Smooth muscle cell of trachea (primary cell): ENCODE measurements around the gene ADM2. TPM values are rescaled to one million over a fixed set of nuclear protein-coding genes. Genes with fewer than 3 reads are reported as not detected.

ENCODE experiments used
- total RNA-seq: library from RNA; depleted of rRNA; stranded (reverse); fragments of >200 nt; gene quantifications from 2 replicates; pipeline ENCODE4 v1.2.1, GENCODE V29; 2014

Gene ADM2
- total RNA-seq = 0.87 and 2.3 TPM in 2 replicates

GRCh38 chr22:50481440-50482106, at the start of gene ADM2:
Gene ADM2, plus strand, starts transcription at chr22:50481543. Its CDS starts 305 bp downstream, at chr22:50481848.

GRCh38 chr22:50474710-50475651, 6.4 kb upstream of the ADM2 start, which contains the start of gene SBF1:
Gene SBF1, minus strand, starts transcription at chr22:50475035. Its CDS starts 195 bp downstream, at chr22:50474840.

GRCh38 chr22:50486561-50487289, 5.4 kb downstream of the ADM2 start, which contains the start of gene MIOX:
Gene MIOX, plus strand, starts transcription at chr22:50486859. Its CDS starts 39 bp downstream, at chr22:50486898.

GRCh38 chr22:50507421-50507990, 26.2 kb downstream of the ADM2 start, which contains the start of gene LMF2:
Gene LMF2, minus strand, starts transcription at chr22:50507702. Its CDS starts 27 bp downstream, at chr22:50507675.

GRCh38 chr22:50507991-50508884, 26.9 kb downstream of the ADM2 start, which contains the start of gene NCAPH2:
Gene NCAPH2, plus strand, starts transcription at chr22:50508224. Its CDS starts 114 bp downstream, at chr22:50508338.

GRCh38 chr22:50525104-50525857, 43.9 kb downstream of the ADM2 start, which contains the start of gene SCO2:
Gene SCO2, minus strand, starts transcription at chr22:50525598. Its CDS starts 1,187 bp downstream, at chr22:50524411.

GRCh38 chr22:50529897-50530579, 48.7 kb downstream of the ADM2 start, which contains the start of gene TYMP:
Gene TYMP, minus strand, starts transcription at chr22:50530012. Its CDS starts 303 bp downstream, at chr22:50529709.

Other genes starting within 250 kb of the ADM2 start
- gene TUBGCP6, start 236.5 kb upstream of the ADM2 start, total RNA-seq = 41.7 and 43.3 TPM in 2 replicates
- 41.3 and 73.3 TPM in 2 replicates for gene HDAC10, start 230.3 kb upstream of the ADM2 start, total RNA-seq
- 27.1 and 38.2 TPM in 2 replicates for gene MAPK12, start 219.9 kb upstream of the ADM2 start, total RNA-seq
- 6.7 and 17.5 TPM in 2 replicates for gene MAPK11, start 211.2 kb upstream of the ADM2 start, total RNA-seq
- 133 and 254 TPM in 2 replicates for gene PLXNB2, start 173.9 kb upstream of the ADM2 start, total RNA-seq
- gene DENND6B, start 154.5 kb upstream of the ADM2 start, total RNA-seq = 2.0 and 6.8 TPM in 2 replicates
- gene PPP6R2, start 138.2 kb upstream of the ADM2 start, total RNA-seq = 54.0 and 72.3 TPM in 2 replicates
- gene SBF1, start 6.5 kb upstream of the ADM2 start, total RNA-seq = 61.8 and 123 TPM in 2 replicates
- 0.15 TPM in 1 of 2 replicates, not detected in the other for gene MIOX, start 5.3 kb downstream of the ADM2 start, total RNA-seq
- gene LMF2, start 26.2 kb downstream of the ADM2 start, total RNA-seq = 57.9 and 68.3 TPM in 2 replicates
- gene NCAPH2, start 26.7 kb downstream of the ADM2 start, total RNA-seq = 29.3 and 46.0 TPM in 2 replicates
- gene SCO2, start 44.1 kb downstream of the ADM2 start, total RNA-seq = 4.1 and 4.6 TPM in 2 replicates
- gene TYMP, start 48.5 kb downstream of the ADM2 start, total RNA-seq = 20.4 and 45.8 TPM in 2 replicates
- 0.15 and 0.33 TPM in 2 replicates for gene KLHDC7B, start 64.4 kb downstream of the ADM2 start, total RNA-seq
- not detected in 2 replicates for gene SYCE3, start 81.4 kb downstream of the ADM2 start, total RNA-seq
- 3.6 and 3.8 TPM in 2 replicates for gene CPT1B, start 96.9 kb downstream of the ADM2 start, total RNA-seq
- 29.4 and 33.9 TPM in 2 replicates for gene CHKB, start 101.3 kb downstream of the ADM2 start, total RNA-seq
- 0.29 and 0.50 TPM in 2 replicates for gene MAPK8IP2, start 119.2 kb downstream of the ADM2 start, total RNA-seq
- 17.7 and 51.1 TPM in 2 replicates for gene ARSA, start 146.6 kb downstream of the ADM2 start, total RNA-seq
- gene SHANK3, start 191.3 kb downstream of the ADM2 start, total RNA-seq = 0.29 and 1.5 TPM in 2 replicates